Suprapubic skin (tissue), 4 donors: ENCODE measurements around the gene VAV2. TPM values are rescaled to one million over a fixed set of nuclear protein-coding genes. Genes with fewer than 3 reads are reported as not detected.
"Not testable (repeated sequence)": the region's sequence is repeated elsewhere in the genome, so short reads cannot be mapped to it uniquely, and the experiment has no call there.

Experiments used
- DNase-seq, 2 donors: peaks; one replicate each; pipeline ENCODE4 v3.0.0-alpha.2; 2019; ENCODE audit warnings: low spot score in 2 of 2
- H3K27ac ChIP-seq: fragments of 200-600 bp; sonication (generic); one replicate; pipeline ENCODE4 v1.5.1; 2019
- H3K27me3 ChIP-seq: fragments of 200-600 bp; sonication (generic); one replicate; pipeline ENCODE4 v1.5.1; 2019
- H3K36me3 ChIP-seq: fragments of 200-600 bp; sonication (generic); one replicate; pipeline ENCODE4 v1.5.1; 2019
- H3K4me1 ChIP-seq: fragments of 200-600 bp; sonication (generic); one replicate; pipeline ENCODE4 v1.5.1; 2019
- H3K4me3 ChIP-seq: fragments of 200-600 bp; sonication (generic); one replicate; pipeline ENCODE4 v1.5.1; 2019; ENCODE audit warnings: mild to moderate bottlenecking
- H3K9me3 ChIP-seq: fragments of 200-600 bp; sonication (generic); one replicate; pipeline ENCODE4 v1.5.1; 2019
- EP300 ChIP-seq: sonication (generic); formaldehyde crosslinking; IDR thresholded peaks from one replicate; pipeline ENCODE4 v1.6.1; 2017; ENCODE audit warnings: antibody characterized with exemption
- POLR2A ChIP-seq, 2 donors: fragments of 450-650 bp; IDR thresholded peaks; one replicate each; pipeline ENCODE4 v1.6.1; 2017; ENCODE audit warnings: antibody characterized with exemption in 2 of 2, mild to moderate bottlenecking in 2 of 2, moderate library complexity in 2 of 2
- POLR2AphosphoS5 ChIP-seq, 3 donors: sonication (generic); formaldehyde crosslinking; IDR thresholded peaks; one replicate each; pipeline ENCODE4 v1.6.1; 2017; ENCODE audit warnings: antibody characterized with exemption in 3 of 3
- WGBS: methylation state at CpG from one replicate; pipeline ENCODE4 v1.1.5; 2018; 5-methylcytosine and 5-hydroxymethylcytosine counted together
- total RNA-seq, 4 donors: library from RNA; depleted of rRNA; stranded (reverse); fragments of >200 nt; gene quantifications; one replicate each; pipeline ENCODE4 v1.1.0, GENCODE V29; 2016
- TF ChIP-seq, protein P1 (sequence below), 2 donors: fragments of 200-600 bp in 1 of 2; fragments of 450-650 bp in 1 of 2; sonication (generic) in 1 of 2; IDR thresholded peaks; one replicate each; pipeline ENCODE4 v1.5.1; 2016 to 2019; ENCODE audit warnings: antibody characterized with exemption in 2 of 2, mild to moderate bottlenecking in 1 of 2, moderate library complexity in 1 of 2

The VAV2 gene
- total RNA-seq, 4 donors from 2014 or later, result 5.2 to 10.3 (median 6.4) TPM

DNA sequence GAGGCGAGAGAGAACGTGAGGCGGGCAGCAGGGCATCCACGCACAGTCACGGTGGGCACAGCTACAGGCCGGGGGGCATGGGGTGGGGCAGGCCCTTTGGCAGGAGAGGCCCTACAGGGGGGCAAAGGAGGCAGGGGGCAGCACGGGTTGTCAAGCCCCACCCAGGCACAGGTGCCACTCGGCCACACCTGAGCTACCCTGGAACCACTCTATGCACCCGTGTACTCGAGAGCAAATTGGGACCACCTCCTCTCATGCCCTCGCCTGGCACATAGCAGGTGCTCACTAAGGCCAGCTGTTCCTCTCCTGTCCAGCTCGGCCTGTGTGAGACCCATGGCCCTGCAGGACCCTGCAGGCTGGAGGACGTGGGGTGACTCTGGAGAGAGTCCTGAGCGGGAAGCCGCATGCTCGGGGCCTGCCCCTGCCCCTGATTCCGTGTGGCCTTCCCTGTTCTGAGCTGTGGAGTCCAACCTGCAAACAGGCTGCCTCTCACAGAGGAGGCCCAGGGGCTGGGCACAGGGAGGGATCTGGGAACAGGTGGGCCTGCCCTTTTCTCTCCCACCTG lies 222.5 kb downstream of the VAV2 start:
- Histone ChIP-seq H3K4me1 (no peaks in the 10 kb centered on the region), H3K27me3 (no peaks in the 10 kb centered on the region), H3K27ac (no peak overlapping the region), H3K4me3 (no peak overlapping the region), H3K9me3 (peaks cover 8% of the 10 kb centered on the region), H3K36me3 (peaks cover 69% of the 10 kb centered on the region)
- DNase-seq, result no peak
- 91% methylated on average over 17 of the region's 17 CpGs for WGBS
- no peak for TF ChIP-seq EP300
- no peak for TF ChIP-seq POLR2A (IDR thresholded peaks at IDR 0.05)
- no peak for TF ChIP-seq POLR2AphosphoS5 (IDR thresholded peaks at IDR 0.05)
- TF ChIP-seq, protein P1, sequence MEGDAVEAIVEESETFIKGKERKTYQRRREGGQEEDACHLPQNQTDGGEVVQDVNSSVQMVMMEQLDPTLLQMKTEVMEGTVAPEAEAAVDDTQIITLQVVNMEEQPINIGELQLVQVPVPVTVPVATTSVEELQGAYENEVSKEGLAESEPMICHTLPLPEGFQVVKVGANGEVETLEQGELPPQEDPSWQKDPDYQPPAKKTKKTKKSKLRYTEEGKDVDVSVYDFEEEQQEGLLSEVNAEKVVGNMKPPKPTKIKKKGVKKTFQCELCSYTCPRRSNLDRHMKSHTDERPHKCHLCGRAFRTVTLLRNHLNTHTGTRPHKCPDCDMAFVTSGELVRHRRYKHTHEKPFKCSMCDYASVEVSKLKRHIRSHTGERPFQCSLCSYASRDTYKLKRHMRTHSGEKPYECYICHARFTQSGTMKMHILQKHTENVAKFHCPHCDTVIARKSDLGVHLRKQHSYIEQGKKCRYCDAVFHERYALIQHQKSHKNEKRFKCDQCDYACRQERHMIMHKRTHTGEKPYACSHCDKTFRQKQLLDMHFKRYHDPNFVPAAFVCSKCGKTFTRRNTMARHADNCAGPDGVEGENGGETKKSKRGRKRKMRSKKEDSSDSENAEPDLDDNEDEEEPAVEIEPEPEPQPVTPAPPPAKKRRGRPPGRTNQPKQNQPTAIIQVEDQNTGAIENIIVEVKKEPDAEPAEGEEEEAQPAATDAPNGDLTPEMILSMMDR (IDR thresholded peaks at IDR 0.05), result no peak

DNA sequence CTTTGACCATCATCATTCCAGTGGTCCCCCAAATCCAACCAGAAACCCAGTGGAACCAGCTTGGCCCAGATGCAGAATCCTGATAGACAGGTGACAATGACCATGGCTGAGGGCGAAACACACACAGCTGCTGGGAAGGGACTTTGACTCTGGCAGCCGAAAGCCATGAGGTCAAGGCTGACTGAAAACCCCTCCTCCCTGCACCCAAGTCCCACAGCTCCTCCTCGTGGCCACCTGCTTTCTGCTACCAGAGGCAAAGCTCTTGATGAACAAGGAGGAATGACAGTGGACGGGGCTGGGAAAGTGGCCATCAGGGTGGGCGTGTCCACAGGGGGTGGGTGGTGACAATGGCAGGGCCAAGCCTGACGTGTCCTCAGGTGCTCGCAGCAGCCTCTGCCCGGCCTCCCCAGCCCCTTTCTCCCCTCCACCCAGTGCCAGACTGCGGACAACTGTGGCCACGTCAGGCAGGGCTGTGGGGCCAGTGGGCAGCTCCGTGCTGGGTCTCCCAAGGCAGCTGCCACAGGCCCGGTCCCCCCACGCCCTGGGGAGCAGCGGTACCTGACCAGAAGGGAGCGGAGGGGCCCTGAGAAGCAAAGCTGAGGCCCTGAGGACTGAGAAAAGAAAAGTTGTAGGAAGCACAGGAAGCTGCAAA lies 223.1 kb downstream of the VAV2 start:
- no peaks in the 10 kb centered on the region for H3K4me1 ChIP-seq
- no peaks in the 10 kb centered on the region for H3K27me3 ChIP-seq
- H3K4me3 ChIP-seq, result no peak overlapping the region
- TF ChIP-seq, protein P1 (IDR thresholded peaks at IDR 0.05), result no peak
- no peak for TF ChIP-seq EP300
- no peak for TF ChIP-seq POLR2A (IDR thresholded peaks at IDR 0.05)
- no peak for TF ChIP-seq POLR2AphosphoS5 (IDR thresholded peaks at IDR 0.05)
- H3K36me3 ChIP-seq, result peaks cover 67% of the 10 kb centered on the region
- H3K9me3 ChIP-seq, result peaks cover 8% of the 10 kb centered on the region
- 92% methylated on average over 8 of the region's 15 CpGs for WGBS
- H3K27ac ChIP-seq, result no peak overlapping the region
- no peak for DNase-seq

DNA sequence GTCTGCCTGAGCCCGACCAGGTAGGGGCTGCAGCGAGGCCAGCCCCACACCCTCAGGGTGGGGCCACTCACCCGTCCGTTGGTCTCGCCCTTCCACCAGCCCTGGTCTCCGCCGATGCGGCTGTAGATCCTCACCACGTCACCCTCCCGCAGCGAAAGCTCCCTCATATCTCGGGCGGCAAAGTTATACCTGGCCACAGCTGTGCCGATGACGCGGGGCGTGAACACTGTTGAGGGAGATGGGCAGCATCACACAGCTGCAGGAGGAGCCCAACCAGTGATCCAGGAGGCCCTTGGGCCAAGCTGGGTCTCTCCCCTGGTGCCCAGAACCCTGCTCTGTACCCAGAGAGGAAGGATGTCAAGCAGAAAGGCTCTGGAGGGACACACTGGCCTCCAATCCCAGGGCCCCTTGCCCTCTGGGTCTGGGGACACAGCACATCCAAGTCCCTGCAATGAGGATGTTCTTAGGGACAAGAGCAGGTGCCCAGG lies 223.7 kb downstream of the VAV2 start:
- WGBS, result 99% methylated on average over 13 of the region's 17 CpGs
- Histone ChIP-seq H3K36me3 (peaks cover 67% of the 10 kb centered on the region), H3K27ac (no peak overlapping the region), H3K4me1 (no peaks in the 10 kb centered on the region), H3K27me3 (no peaks in the 10 kb centered on the region), H3K9me3 (peaks cover 8% of the 10 kb centered on the region), H3K4me3 (no peak overlapping the region)
- DNase-seq, result peak in 1 of 2 donors; percentile 66
- TF ChIP-seq EP300 (no peak), POLR2A (IDR thresholded peaks at IDR 0.05) (no peak)
- TF ChIP-seq, protein P1 (IDR thresholded peaks at IDR 0.05), result no peak

DNA sequence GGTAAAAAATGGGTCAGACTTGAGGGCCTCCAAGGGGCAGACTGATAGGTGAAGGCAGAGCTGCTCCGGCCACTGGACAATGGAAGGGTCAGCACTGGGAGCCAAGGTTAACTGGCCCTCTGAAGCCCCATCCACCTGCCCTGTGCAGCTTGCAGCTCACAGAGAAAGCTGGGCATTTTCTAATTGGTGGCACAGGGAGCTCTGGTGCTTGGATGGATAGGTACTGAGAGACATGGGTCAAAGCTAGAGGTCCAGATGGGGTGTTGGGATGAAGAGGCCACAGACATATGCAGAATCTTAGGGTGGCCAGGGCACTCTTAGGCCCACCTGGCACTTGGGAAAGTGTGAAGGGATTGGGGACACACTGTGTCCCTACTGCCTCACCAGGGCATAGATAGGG lies 224.5 kb downstream of the VAV2 start:
- TF ChIP-seq POLR2A (IDR thresholded peaks at IDR 0.05) (no peak), POLR2AphosphoS5 (IDR thresholded peaks at IDR 0.05) (no peak), EP300 (no peak)
- TF ChIP-seq, protein P1 (IDR thresholded peaks at IDR 0.05), result no peak
- WGBS, result no CpG with 5 or more reads among the region's 1 CpG
- H3K9me3 ChIP-seq, result peaks cover 8% of the 10 kb centered on the region
- peaks cover 67% of the 10 kb centered on the region for H3K36me3 ChIP-seq
- no peak overlapping the region for H3K27ac ChIP-seq
- no peaks in the 10 kb centered on the region for H3K4me1 ChIP-seq
- H3K27me3 ChIP-seq, result no peaks in the 10 kb centered on the region
- no peak for DNase-seq
- H3K4me3 ChIP-seq, result no peak overlapping the region

DNA sequence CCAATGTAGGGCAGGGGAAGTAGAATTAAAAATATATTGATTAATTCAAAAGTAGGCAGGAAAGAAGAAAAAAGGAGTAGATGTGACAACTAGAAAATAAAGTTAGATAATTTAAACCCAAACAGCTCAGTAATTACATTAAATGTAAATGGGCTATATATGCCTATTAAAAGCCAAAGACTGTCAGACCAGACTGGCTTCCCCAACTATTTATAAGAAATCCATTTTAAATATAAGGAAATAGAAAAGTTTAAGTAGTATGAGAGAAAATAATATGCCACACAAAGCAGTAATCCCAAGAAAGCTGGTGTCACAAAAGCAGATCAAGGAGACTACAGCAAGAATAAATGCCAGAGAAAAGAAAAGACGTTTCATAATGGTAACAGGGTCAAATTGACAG lies 225.1 kb downstream of the VAV2 start:
- Histone ChIP-seq H3K9me3 (peaks cover 8% of the 10 kb centered on the region), H3K36me3 (peaks cover 65% of the 10 kb centered on the region), H3K4me1 (no peaks in the 10 kb centered on the region), H3K4me3 (no peak overlapping the region), H3K27me3 (no peaks in the 10 kb centered on the region), H3K27ac (no peak overlapping the region)
- TF ChIP-seq POLR2AphosphoS5 (IDR thresholded peaks at IDR 0.05), result no peak
- no peak for TF ChIP-seq EP300
- TF ChIP-seq POLR2A (IDR thresholded peaks at IDR 0.05), result no peak
- TF ChIP-seq, protein P1 (IDR thresholded peaks at IDR 0.05), result no peak
- WGBS, result 96% methylated on average over 1 of the region's 1 CpG
- no peak for DNase-seq

DNA sequence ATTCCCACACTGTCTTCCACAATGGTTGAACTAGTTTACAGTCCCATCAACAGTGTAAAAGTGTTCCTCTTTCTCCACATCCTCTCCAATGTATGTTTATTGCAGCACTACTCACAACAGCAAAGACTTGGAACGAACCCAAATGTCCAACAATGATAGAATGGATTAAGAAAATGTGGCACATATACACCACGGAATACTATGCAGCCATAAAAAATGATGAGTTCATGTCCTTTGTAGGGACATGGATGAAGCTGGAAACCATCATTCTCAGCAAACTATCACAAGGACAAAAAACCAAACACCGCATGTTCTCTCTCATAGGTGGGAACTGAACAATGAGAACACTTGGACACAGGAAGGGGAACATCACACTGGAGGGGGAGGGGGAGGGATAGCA lies 225.9 kb downstream of the VAV2 start:
- WGBS, result 97% methylated on average over 3 of the region's 3 CpGs
- not testable (repeated sequence) for H3K4me1 ChIP-seq, DNase-seq, H3K27me3 ChIP-seq, H3K9me3 ChIP-seq, H3K27ac ChIP-seq, H3K4me3 ChIP-seq
- H3K36me3 ChIP-seq, result peaks cover 62% of the 10 kb centered on the region
